ENCODE results near the gene TBC1D22A. TPM values are rescaled to one million over a fixed set of nuclear protein-coding genes. Genes with fewer than 3 reads are reported as not detected.

The TBC1D22A gene
- total and polyA plus RNA-seq, 8 donors: 14.4 to 33.5 (median 15.7) TPM

GRCh38 chr22:47042861-47043496 is 280.5 kb downstream of the TBC1D22A start:
- ATAC-seq (no peak), DNase-seq (peak in 1 of 4 donors; percentile 45)
- no peak overlapping the region for H3K27ac ChIP-seq
- no peaks in the 10 kb centered on the region for H3K27me3 ChIP-seq
- H3K4me1 ChIP-seq: peaks cover 0 to 15% of the 10 kb centered on the region in 2 donors
- H3K36me3 ChIP-seq: peaks cover 0 to 6% of the 10 kb centered on the region in 2 donors
- no peaks in the 10 kb centered on the region for H3K9me3 ChIP-seq
- TF ChIP-seq, protein P1, sequence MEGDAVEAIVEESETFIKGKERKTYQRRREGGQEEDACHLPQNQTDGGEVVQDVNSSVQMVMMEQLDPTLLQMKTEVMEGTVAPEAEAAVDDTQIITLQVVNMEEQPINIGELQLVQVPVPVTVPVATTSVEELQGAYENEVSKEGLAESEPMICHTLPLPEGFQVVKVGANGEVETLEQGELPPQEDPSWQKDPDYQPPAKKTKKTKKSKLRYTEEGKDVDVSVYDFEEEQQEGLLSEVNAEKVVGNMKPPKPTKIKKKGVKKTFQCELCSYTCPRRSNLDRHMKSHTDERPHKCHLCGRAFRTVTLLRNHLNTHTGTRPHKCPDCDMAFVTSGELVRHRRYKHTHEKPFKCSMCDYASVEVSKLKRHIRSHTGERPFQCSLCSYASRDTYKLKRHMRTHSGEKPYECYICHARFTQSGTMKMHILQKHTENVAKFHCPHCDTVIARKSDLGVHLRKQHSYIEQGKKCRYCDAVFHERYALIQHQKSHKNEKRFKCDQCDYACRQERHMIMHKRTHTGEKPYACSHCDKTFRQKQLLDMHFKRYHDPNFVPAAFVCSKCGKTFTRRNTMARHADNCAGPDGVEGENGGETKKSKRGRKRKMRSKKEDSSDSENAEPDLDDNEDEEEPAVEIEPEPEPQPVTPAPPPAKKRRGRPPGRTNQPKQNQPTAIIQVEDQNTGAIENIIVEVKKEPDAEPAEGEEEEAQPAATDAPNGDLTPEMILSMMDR (IDR thresholded peaks at IDR 0.05): no peak
- intact Hi-C loops (cut with DNase I): no loop called here
- no peak overlapping the region for H3K4me3 ChIP-seq

GRCh38 chr22:47043835-47044721 is 281.6 kb downstream of the TBC1D22A start:
- H3K36me3 ChIP-seq: no peaks in the 10 kb centered on the region
- H3K9me3 ChIP-seq: no peaks in the 10 kb centered on the region
- TF ChIP-seq, protein P1 (IDR thresholded peaks at IDR 0.05): no peak
- peaks cover 0 to 15% of the 10 kb centered on the region in 2 donors for H3K4me1 ChIP-seq
- DNase-seq: peak in 2 of 4 donors; percentile 50 to 52
- intact Hi-C loops (cut with DNase I): no loop called here
- ATAC-seq: peak; percentile 94
- no peaks in the 10 kb centered on the region for H3K27me3 ChIP-seq
- H3K27ac ChIP-seq: no peak overlapping the region
- H3K4me3 ChIP-seq: no peak overlapping the region

- no peak overlapping the region for H3K4me3 ChIP-seq
- TF ChIP-seq, protein P1 (IDR thresholded peaks at IDR 0.05): no peak
These were observed 282.5 kb downstream of the TBC1D22A start for GRCh38 chr22:47044722-47045535.

GRCh38 chr22:47045691-47046410 is 283.4 kb downstream of the TBC1D22A start:
- Histone ChIP-seq H3K9me3 (no peaks in the 10 kb centered on the region), H3K27ac (no peak overlapping the region), H3K36me3 (no peaks in the 10 kb centered on the region), H3K4me1 (peaks cover 0 to 15% of the 10 kb centered on the region in 2 donors), H3K4me3 (no peak overlapping the region), H3K27me3 (no peaks in the 10 kb centered on the region)
- TF ChIP-seq, protein P1 (IDR thresholded peaks at IDR 0.05): no peak
- intact Hi-C loops (cut with DNase I): no loop called here
- no peak for ATAC-seq
- peak in 2 of 4 donors; percentile 25 to 56 for DNase-seq

More at GRCh38 chr22:47044722-47045535, 282.5 kb downstream of the TBC1D22A start:
- no peaks in the 10 kb centered on the region for H3K27me3 ChIP-seq
- H3K4me1 ChIP-seq: peaks cover 0 to 15% of the 10 kb centered on the region in 2 donors
- no peak overlapping the region for H3K27ac ChIP-seq
- no peak for ATAC-seq
- no peaks in the 10 kb centered on the region for H3K36me3 ChIP-seq
- intact Hi-C loops (cut with DNase I): no loop called here
- peak in 2 of 4 donors; percentile 16 to 41 for DNase-seq
- no peaks in the 10 kb centered on the region for H3K9me3 ChIP-seq

Measured in left lung (tissue), 10 donors.